ENCODE data around the gene SLIT3. TPM values are rescaled to one million over a fixed set of nuclear protein-coding genes. Genes with fewer than 3 reads are reported as not detected.

SLIT3 gene
- polyA plus RNA-seq, 1 donor, result 18.3 TPM

DNA sequence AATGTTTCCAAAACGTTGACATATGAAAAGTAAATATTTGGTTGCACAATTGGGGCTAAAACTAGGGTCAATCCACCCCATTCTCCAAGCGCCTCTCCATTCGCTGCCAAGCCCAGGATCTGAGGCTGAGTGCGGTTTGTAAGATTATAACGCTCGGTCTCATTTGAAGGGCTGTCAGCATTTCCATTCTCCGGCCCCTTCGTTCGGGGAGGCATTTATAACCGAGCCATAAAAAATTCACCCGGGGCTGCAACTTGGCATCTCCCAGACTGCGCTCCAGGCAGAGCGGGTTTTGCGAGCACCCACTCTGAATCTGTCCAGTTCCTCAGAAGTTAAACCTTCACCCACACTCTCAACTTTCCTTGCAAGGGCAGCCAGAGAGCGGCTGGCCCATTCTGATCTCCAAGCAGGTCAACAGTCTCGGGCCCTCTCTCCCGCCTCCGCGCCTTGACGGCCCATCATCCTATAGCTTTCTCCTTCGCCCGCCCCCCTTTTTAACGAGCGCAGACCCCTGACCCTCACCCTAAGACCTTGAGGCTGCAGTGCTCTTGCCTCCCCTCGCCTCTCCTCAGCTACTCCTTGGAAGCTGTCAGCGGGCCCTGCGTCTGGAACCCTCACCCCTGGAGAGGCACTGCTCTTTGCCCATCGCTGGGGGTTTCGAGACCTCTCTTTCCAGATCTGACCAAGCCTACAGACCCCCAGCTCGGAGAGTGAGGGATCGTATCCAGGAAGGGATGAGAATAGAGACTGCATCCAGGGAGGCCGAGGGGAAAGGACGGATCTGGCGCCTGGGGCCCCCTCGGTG lies 1.1 kb downstream of the SLIT3 start:
- DNase-seq, result no peak
- peaks cover 3% of the 10 kb centered on the region for H3K4me1 ChIP-seq (ENCODE audit: control insufficient read depth, insufficient read depth, low read length)
- H3K4me3 ChIP-seq (ENCODE audit: low read length), result peak overlapping the region; percentile 32
- no peaks in the 10 kb centered on the region for H3K36me3 ChIP-seq (ENCODE audit: control insufficient read depth, insufficient read depth, low read length)
- WGBS (ENCODE audit: insufficient coverage, low lambda C conversion rate), result 0% methylated on average over 1 of the region's 35 CpGs
- H3K27ac ChIP-seq (ENCODE audit: low read length), result no peak overlapping the region
- no peaks in the 10 kb centered on the region for H3K9me3 ChIP-seq (ENCODE audit: control insufficient read depth, low read depth, low read length)
- H3K27me3 ChIP-seq (ENCODE audit: control insufficient read depth, insufficient read depth, low read length), result peaks cover 61% of the 10 kb centered on the region

- no peaks in the 10 kb centered on the region for H3K9me3 ChIP-seq (ENCODE audit: control insufficient read depth, low read depth, low read length)
- peak overlapping the region; percentile 32 for H3K4me3 ChIP-seq (ENCODE audit: low read length)
- H3K4me1 ChIP-seq (ENCODE audit: control insufficient read depth, insufficient read depth, low read length), result peaks cover 3% of the 10 kb centered on the region
- no peak overlapping the region for H3K27ac ChIP-seq (ENCODE audit: low read length)
- DNase-seq, result no peak
- no peaks in the 10 kb centered on the region for H3K36me3 ChIP-seq (ENCODE audit: control insufficient read depth, insufficient read depth, low read length)
- 17% methylated on average over 1 of the region's 7 CpGs for WGBS (ENCODE audit: insufficient coverage, low lambda C conversion rate)
- peaks cover 58% of the 10 kb centered on the region for H3K27me3 ChIP-seq (ENCODE audit: control insufficient read depth, insufficient read depth, low read length)
Observed at GRCh38 chr5:169299191-169299662, 1.7 kb downstream of the SLIT3 start.

GRCh38 chr5:169298193-169298592 lies 2.7 kb downstream of the SLIT3 start:
- no peaks in the 10 kb centered on the region for H3K36me3 ChIP-seq (ENCODE audit: control insufficient read depth, insufficient read depth, low read length)
- no peak overlapping the region for H3K4me3 ChIP-seq (ENCODE audit: low read length)
- DNase-seq, result no peak
- peaks cover 49% of the 10 kb centered on the region for H3K27me3 ChIP-seq (ENCODE audit: control insufficient read depth, insufficient read depth, low read length)
- H3K4me1 ChIP-seq (ENCODE audit: control insufficient read depth, insufficient read depth, low read length), result peaks cover 3% of the 10 kb centered on the region
- H3K27ac ChIP-seq (ENCODE audit: low read length), result no peak overlapping the region
- H3K9me3 ChIP-seq (ENCODE audit: control insufficient read depth, low read depth, low read length), result no peaks in the 10 kb centered on the region
- WGBS (ENCODE audit: insufficient coverage, low lambda C conversion rate), result no CpG with 5 or more reads among the region's 6 CpGs

DNA sequence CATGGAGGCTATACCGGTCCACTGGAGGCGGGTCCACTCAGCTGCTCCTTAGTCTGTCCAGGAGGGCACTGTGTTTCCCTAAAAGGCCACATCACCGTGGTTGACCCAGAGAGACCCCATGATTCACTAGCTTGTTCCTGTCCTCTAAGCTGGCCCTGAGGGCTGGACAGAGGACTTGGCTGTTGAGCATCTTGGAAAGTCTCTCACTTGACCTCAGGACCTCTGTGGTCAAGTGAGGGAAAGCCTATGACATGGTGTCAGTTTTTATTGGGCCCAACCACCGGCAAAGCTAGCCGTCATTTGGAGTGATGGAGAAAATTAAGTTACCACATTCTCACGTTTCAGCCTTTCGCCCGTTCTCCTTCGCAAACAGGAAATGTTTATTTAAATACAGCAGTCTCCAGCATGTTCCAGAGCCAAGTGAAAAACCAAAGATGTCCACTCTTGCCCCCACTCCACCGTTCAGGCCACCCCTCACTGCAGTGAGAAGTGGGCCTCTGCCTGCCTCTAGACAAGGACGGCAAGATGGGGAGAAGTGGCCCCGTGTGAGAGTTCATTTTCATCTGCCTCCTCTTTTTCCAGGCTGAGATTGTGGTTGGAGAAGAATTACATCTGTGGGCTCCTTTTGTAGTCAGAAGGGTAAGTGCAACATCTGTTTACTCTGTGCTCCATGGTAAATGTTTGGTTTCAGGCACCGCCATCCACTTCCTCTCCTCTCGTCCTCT lies 4.4 kb downstream of the SLIT3 start:
- WGBS (ENCODE audit: insufficient coverage, low lambda C conversion rate), result no CpG with 5 or more reads among the region's 14 CpGs
- peaks cover 35% of the 10 kb centered on the region for H3K27me3 ChIP-seq (ENCODE audit: control insufficient read depth, insufficient read depth, low read length)
- H3K36me3 ChIP-seq (ENCODE audit: control insufficient read depth, insufficient read depth, low read length), result no peaks in the 10 kb centered on the region
- DNase-seq, result no peak
- H3K27ac ChIP-seq (ENCODE audit: low read length), result no peak overlapping the region
- H3K4me3 ChIP-seq (ENCODE audit: low read length), result no peak overlapping the region
- H3K9me3 ChIP-seq (ENCODE audit: control insufficient read depth, low read depth, low read length), result no peaks in the 10 kb centered on the region
- H3K4me1 ChIP-seq (ENCODE audit: control insufficient read depth, insufficient read depth, low read length), result peaks cover 3% of the 10 kb centered on the region

DNA sequence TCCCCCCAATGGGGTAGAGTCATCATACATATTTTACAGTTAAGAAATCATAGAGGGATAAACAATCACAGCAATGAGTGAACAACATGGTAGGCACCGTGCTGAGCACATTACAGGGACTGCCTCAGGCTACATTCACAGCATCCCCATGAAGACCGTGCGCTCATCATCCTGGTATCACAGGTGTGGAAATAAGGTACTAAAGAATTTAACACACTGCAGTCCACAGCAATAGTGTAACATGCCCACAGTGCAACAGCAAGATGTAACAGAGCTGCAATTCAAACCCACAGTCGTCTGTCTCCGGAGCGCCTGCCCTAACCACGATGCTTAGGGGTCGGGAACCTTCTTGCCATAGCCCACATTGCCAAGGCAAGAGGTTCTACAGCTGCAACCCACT lies 5.6 kb downstream of the SLIT3 start:
- Histone ChIP-seq H3K27me3 (ENCODE audit: control insufficient read depth, insufficient read depth, low read length) (peaks cover 27% of the 10 kb centered on the region), H3K9me3 (ENCODE audit: control insufficient read depth, low read depth, low read length) (no peaks in the 10 kb centered on the region), H3K27ac (ENCODE audit: low read length) (no peak overlapping the region), H3K4me1 (ENCODE audit: control insufficient read depth, insufficient read depth, low read length) (no peaks in the 10 kb centered on the region), H3K36me3 (ENCODE audit: control insufficient read depth, insufficient read depth, low read length) (no peaks in the 10 kb centered on the region), H3K4me3 (ENCODE audit: low read length) (no peak overlapping the region)
- DNase-seq, result no peak
- no CpG with 5 or more reads among the region's 8 CpGs for WGBS (ENCODE audit: insufficient coverage, low lambda C conversion rate)

DNA sequence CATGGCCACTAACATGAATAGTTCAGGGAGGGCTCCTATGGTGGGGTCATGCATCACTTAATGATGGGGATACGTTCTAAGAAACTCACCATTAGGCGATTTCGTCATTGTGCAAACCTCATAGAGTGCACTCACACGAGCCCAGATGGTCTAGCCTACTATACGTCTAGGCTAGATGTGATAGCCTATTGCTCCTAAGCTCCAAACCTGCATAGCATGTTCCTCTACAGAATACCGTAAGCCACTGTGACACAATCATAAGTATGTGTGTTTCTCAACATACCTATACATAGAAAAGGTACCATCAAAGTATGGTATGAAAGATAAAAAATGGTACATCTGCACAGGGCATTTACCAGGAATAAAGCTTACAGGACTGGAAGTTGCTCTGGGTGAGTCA lies 6.3 kb downstream of the SLIT3 start:
- no CpG with 5 or more reads among the region's 6 CpGs for WGBS (ENCODE audit: insufficient coverage, low lambda C conversion rate)
- Histone ChIP-seq H3K27ac (ENCODE audit: low read length) (no peak overlapping the region), H3K4me3 (ENCODE audit: low read length) (no peak overlapping the region), H3K9me3 (ENCODE audit: control insufficient read depth, low read depth, low read length) (no peaks in the 10 kb centered on the region), H3K4me1 (ENCODE audit: control insufficient read depth, insufficient read depth, low read length) (no peaks in the 10 kb centered on the region), H3K36me3 (ENCODE audit: control insufficient read depth, insufficient read depth, low read length) (no peaks in the 10 kb centered on the region), H3K27me3 (ENCODE audit: control insufficient read depth, insufficient read depth, low read length) (peaks cover 20% of the 10 kb centered on the region)
- no peak for DNase-seq

DNA sequence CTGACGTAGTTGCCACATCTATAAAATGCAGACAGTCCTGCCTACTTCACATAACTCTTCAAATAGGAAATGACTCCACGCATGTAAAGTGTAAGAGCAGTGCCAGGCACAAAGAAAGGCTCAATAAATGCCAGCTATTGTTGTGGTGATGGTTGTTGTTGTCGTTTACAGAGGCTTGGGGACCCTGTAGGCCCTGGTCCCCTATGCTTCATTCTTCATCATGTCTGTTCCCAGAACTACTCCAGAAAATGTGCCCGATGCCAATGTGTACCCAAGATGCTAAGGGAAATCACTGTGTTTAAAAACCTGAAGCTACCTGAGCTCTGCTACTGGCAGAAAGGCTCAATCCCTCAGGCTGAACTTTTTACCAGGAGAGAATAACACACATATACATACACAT lies 9.1 kb downstream of the SLIT3 start:
- Histone ChIP-seq H3K27me3 (ENCODE audit: control insufficient read depth, insufficient read depth, low read length) (peaks cover 2% of the 10 kb centered on the region), H3K27ac (ENCODE audit: low read length) (no peak overlapping the region), H3K36me3 (ENCODE audit: control insufficient read depth, insufficient read depth, low read length) (no peaks in the 10 kb centered on the region), H3K4me3 (ENCODE audit: low read length) (no peak overlapping the region), H3K4me1 (ENCODE audit: control insufficient read depth, insufficient read depth, low read length) (no peaks in the 10 kb centered on the region), H3K9me3 (ENCODE audit: control insufficient read depth, low read depth, low read length) (no peaks in the 10 kb centered on the region)
- WGBS (ENCODE audit: insufficient coverage, low lambda C conversion rate), result no CpG with 5 or more reads among the region's 4 CpGs
- DNase-seq, result no peak

GRCh38 chr5:169290895-169291294 lies 10.0 kb downstream of the SLIT3 start:
- Histone ChIP-seq H3K4me3 (ENCODE audit: low read length) (no peak overlapping the region), H3K27me3 (ENCODE audit: control insufficient read depth, insufficient read depth, low read length) (no peaks in the 10 kb centered on the region), H3K36me3 (ENCODE audit: control insufficient read depth, insufficient read depth, low read length) (no peaks in the 10 kb centered on the region), H3K9me3 (ENCODE audit: control insufficient read depth, low read depth, low read length) (no peaks in the 10 kb centered on the region), H3K4me1 (ENCODE audit: control insufficient read depth, insufficient read depth, low read length) (no peaks in the 10 kb centered on the region), H3K27ac (ENCODE audit: low read length) (no peak overlapping the region)
- no peak for DNase-seq
- WGBS (ENCODE audit: insufficient coverage, low lambda C conversion rate), result no CpG with 5 or more reads among the region's 6 CpGs

DNA sequence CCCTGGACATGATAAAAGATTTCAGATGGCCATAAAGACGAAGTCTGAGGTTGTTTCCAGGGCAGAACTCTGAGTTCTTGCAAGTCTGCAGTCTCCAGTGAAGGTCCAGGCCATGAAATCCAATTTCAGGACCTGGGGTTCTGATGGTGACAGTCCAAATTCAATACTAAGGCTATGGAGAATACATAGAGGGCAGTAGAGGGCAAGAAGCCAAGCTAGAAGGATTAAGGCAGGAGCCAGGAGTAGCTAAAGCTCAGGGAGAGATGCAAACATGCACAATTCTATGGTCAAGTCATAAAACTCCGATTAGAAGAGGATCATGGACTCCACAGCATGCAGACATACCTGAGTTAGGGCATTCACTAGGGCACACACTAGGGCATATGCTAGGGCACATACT lies 11.4 kb downstream of the SLIT3 start:
- Histone ChIP-seq H3K27ac (ENCODE audit: low read length) (no peak overlapping the region), H3K27me3 (ENCODE audit: control insufficient read depth, insufficient read depth, low read length) (no peaks in the 10 kb centered on the region), H3K4me1 (ENCODE audit: control insufficient read depth, insufficient read depth, low read length) (no peaks in the 10 kb centered on the region), H3K9me3 (ENCODE audit: control insufficient read depth, low read depth, low read length) (no peaks in the 10 kb centered on the region), H3K36me3 (ENCODE audit: control insufficient read depth, insufficient read depth, low read length) (no peaks in the 10 kb centered on the region), H3K4me3 (ENCODE audit: low read length) (no peak overlapping the region)
- WGBS (ENCODE audit: insufficient coverage, low lambda C conversion rate), result no CpG with 5 or more reads among the region's 2 CpGs
- no peak for DNase-seq

DNA sequence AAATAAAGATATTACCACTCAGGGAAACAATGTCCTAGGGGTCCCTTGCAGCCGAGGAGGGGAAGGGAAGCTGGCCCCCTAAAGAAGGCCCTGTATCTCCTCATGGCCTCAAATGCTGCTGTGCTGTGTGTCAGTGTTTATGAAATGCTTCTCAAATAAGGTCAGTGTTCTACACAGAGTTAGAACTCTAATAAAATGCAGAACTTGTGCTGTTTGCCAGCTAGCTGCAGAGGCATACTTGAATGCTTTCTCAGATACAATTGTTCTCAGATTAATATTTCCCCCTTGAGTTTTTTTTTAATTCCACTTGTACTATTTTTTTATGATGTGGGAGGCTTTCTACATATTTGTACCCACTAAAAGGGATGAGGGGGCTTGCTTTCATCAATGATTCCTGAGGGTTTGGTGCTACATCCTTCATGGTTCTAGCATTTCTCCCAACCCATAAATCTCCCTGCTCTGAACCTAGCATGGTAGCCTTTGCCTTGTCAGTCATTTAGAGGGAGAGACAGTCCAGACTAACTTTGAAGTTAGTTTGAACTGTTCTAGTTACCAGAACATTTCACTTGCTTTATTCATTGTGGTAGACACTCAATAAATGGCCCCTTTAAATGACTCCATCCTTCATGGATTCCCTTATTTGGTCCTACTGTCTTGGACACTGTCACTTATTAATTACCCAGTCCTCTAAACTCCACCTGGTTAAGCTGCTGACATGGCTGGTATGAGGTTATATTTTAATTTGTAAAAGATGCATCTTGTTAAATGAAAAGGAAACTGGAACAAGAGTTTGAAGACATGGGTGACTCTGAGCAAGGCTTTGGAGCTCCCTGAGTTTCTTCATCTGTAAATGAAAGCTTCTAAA lies 12.6 kb downstream of the SLIT3 start:
- H3K4me1 ChIP-seq (ENCODE audit: control insufficient read depth, insufficient read depth, low read length), result no peaks in the 10 kb centered on the region
- no CpG with 5 or more reads among the region's 1 CpG for WGBS (ENCODE audit: insufficient coverage, low lambda C conversion rate)
- H3K9me3 ChIP-seq (ENCODE audit: control insufficient read depth, low read depth, low read length), result no peaks in the 10 kb centered on the region
- no peaks in the 10 kb centered on the region for H3K27me3 ChIP-seq (ENCODE audit: control insufficient read depth, insufficient read depth, low read length)
- no peaks in the 10 kb centered on the region for H3K36me3 ChIP-seq (ENCODE audit: control insufficient read depth, insufficient read depth, low read length)
- H3K27ac ChIP-seq (ENCODE audit: low read length), result no peak overlapping the region
- DNase-seq, result no peak
- H3K4me3 ChIP-seq (ENCODE audit: low read length), result no peak overlapping the region

Data from large intestine (tissue), 3 donors.